GM23338 (cell line): ENCODE results near the gene CDK5RAP2. TPM values are rescaled to one million over a fixed set of nuclear protein-coding genes. Genes with fewer than 3 reads are reported as not detected.
"Not testable (repeated sequence)": the region's sequence is repeated elsewhere in the genome, so short reads cannot be mapped to it uniquely, and the experiment has no call there.

Experiments
- ATAC-seq: fragments of 200-7000 bp; cut with Tn5 transposase; 3 replicates; pipeline ENCODE4 v1.9.1; 2020
- DNase-seq: peaks from one replicate; pipeline ENCODE4 v3.0.0-alpha.2; 2015; ENCODE audit warnings: low spot score
- H2AFZ ChIP-seq: fragments of 200-600 bp; sonication (generic); 2 replicates; pipeline ENCODE4 v1.8.0; 2016; ENCODE audit warnings: antibody characterized with exemption, mild to moderate bottlenecking, moderate library complexity
- H3F3A ChIP-seq: fragments of 200-600 bp; sonication (generic); replicated peaks from 2 replicates; pipeline ENCODE4 v1.8.0; 2017; ENCODE audit warnings: antibody characterized with exemption, mixed run types, low read depth
- H3K27ac ChIP-seq: fragments of 200-600 bp; sonication (generic); 2 replicates; pipeline ENCODE4 v1.6.1; 2016; ENCODE audit warnings: low read depth
- H3K27me3 ChIP-seq: fragments of 200-600 bp; sonication (generic); 2 replicates; pipeline ENCODE4 v1.8.0; 2016; ENCODE audit warnings: mild to moderate bottlenecking, mixed run types, moderate library complexity; ENCODE audit not compliant: insufficient read depth
- H3K36me3 ChIP-seq: fragments of 200-600 bp; sonication (generic); 2 replicates; pipeline ENCODE4 v1.8.0; 2016; ENCODE audit warnings: mild to moderate bottlenecking; ENCODE audit not compliant: insufficient read depth
- H3K4me1 ChIP-seq: fragments of 200-600 bp; sonication (generic); 2 replicates; pipeline ENCODE4 v1.8.0; 2016; ENCODE audit warnings: mild to moderate bottlenecking, moderate library complexity; ENCODE audit not compliant: insufficient read depth
- H3K4me2 ChIP-seq: fragments of 200-600 bp; sonication (generic); 2 replicates; pipeline ENCODE4 v1.7.1; 2017; ENCODE audit warnings: mixed run types
- H3K4me3 ChIP-seq: fragments of 200-600 bp; sonication (generic); 2 replicates; pipeline ENCODE4 v1.6.1; 2016; ENCODE audit warnings: mixed run types
- H3K79me2 ChIP-seq: fragments of 200-600 bp; sonication (generic); replicated peaks from 2 replicates; pipeline ENCODE4 v1.8.0; 2017; ENCODE audit warnings: mild to moderate bottlenecking; ENCODE audit not compliant: insufficient read depth
- H3K9me2 ChIP-seq: fragments of 200-600 bp; sonication (generic); 2 replicates; pipeline ENCODE4 v1.8.0; 2017; ENCODE audit not compliant: insufficient read depth
- H4K20me1 ChIP-seq: fragments of 200-600 bp; sonication (generic); replicated peaks from 2 replicates; pipeline ENCODE4 v1.8.0; 2017; ENCODE audit warnings: mild to moderate bottlenecking; ENCODE audit not compliant: insufficient read depth
- H3K27ac Mint-ChIP-seq: 2 replicates; pipeline ENCODE4 v1.8.0; 2020; ENCODE audit warnings: inconsistent platforms, mild to moderate bottlenecking, moderate library complexity, mixed read lengths
- H3K27me3 Mint-ChIP-seq: 3 replicates; pipeline ENCODE4 v1.8.0; 2022; ENCODE audit warnings: low read depth, mild to moderate bottlenecking, moderate library complexity, mixed read lengths, inconsistent platforms; ENCODE audit not compliant: insufficient read depth, poor library complexity
- H3K36me3 Mint-ChIP-seq: 3 replicates; pipeline ENCODE4 v1.8.0; 2021; ENCODE audit warnings: low read depth, mild to moderate bottlenecking, inconsistent platforms, moderate library complexity, mixed read lengths
- H3K4me1 Mint-ChIP-seq: 3 replicates; pipeline ENCODE4 v1.8.0; 2020; ENCODE audit warnings: mild to moderate bottlenecking, inconsistent platforms, mixed read lengths
- H3K4me3 Mint-ChIP-seq: 3 replicates; pipeline ENCODE4 v1.8.0; 2021; ENCODE audit warnings: moderate library complexity, mild to moderate bottlenecking, inconsistent platforms, mixed read lengths
- H3K9me3 Mint-ChIP-seq: 3 replicates; pipeline ENCODE4 v1.8.0; 2020; ENCODE audit warnings: moderate library complexity, mild to moderate bottlenecking, inconsistent platforms, mixed read lengths
- ETS1 ChIP-seq: IDR thresholded peaks from 2 replicates; pipeline ENCODE4 v1.6.1; 2016; ENCODE audit warnings: antibody characterized with exemption
- EZH2 ChIP-seq: fragments of 200-600 bp; sonication (generic); IDR thresholded peaks from one replicate; pipeline ENCODE4 v1.8.0; 2017; ENCODE audit warnings: antibody characterized with exemption, mild to moderate bottlenecking, low read depth; ENCODE audit not compliant: unreplicated experiment
- JUNB ChIP-seq: IDR thresholded peaks from one replicate; pipeline ENCODE4 v1.6.1; 2016; ENCODE audit warnings: antibody characterized with exemption; ENCODE audit not compliant: unreplicated experiment
- NANOG ChIP-seq: IDR thresholded peaks from 2 replicates; pipeline ENCODE4 v1.6.1; 2016; ENCODE audit warnings: antibody characterized with exemption, borderline replicate concordance
- REST ChIP-seq: IDR thresholded peaks from one replicate; pipeline ENCODE4 v1.6.1; 2018; ENCODE audit warnings: antibody characterized with exemption; ENCODE audit not compliant: unreplicated experiment
- STAT1 ChIP-seq: IDR thresholded peaks from one replicate; pipeline ENCODE4 v1.6.1; 2016; ENCODE audit warnings: antibody characterized with exemption; ENCODE audit not compliant: unreplicated experiment
- ZNF331 ChIP-seq: fragments of 250-450 bp; sonication (Bioruptor Pico); IDR thresholded peaks from 2 replicates; pipeline ENCODE4 v1.5.0; 2020; ENCODE audit warnings: low read depth, mild to moderate bottlenecking, moderate library complexity
- ZNF462 ChIP-seq: fragments of 250-450 bp; sonication (Bioruptor Pico); IDR thresholded peaks from 2 replicates; pipeline ENCODE4 v1.5.0; 2020; ENCODE audit warnings: mild to moderate bottlenecking, moderate library complexity
- polyA plus RNA-seq: library from polyadenylated mRNA; unstranded; fragments of >200 nt; fragmentation: Nextera tagmentation; extraction: Ambion mirVana; gene quantifications from 2 replicates; pipeline ENCODE4 v1.2.1, GENCODE V29; 2016
- total RNA-seq: library from RNA; depleted of rRNA; stranded (reverse); fragments of >200 nt; shearing (Covaris generic); gene quantifications from 2 replicates; pipeline ENCODE4 v1.2.3, GENCODE V29; 2014

Gene CDK5RAP2
- total and polyA plus RNA-seq, 2 experiments from 2014 or later = 50.7 to 65.7 TPM

- H3K4me3 ChIP-seq = no peak overlapping the region
- no peaks in the 10 kb centered on the region for H3F3A ChIP-seq
- H3K36me3 ChIP-seq = peaks cover 46% of the 10 kb centered on the region
- no peak for DNase-seq
- no peaks in the 10 kb centered on the region for H3K27me3 Mint-ChIP-seq
- no peak overlapping the region for H3K27ac Mint-ChIP-seq
- H2AFZ ChIP-seq = no peak overlapping the region
- H3K4me1 ChIP-seq = no peaks in the 10 kb centered on the region
- H4K20me1 ChIP-seq = no peaks in the 10 kb centered on the region; the same call in none of the 2 replicates
- H3K36me3 Mint-ChIP-seq = peaks cover 63% of the 10 kb centered on the region
- no peaks in the 10 kb centered on the region for H3K27me3 ChIP-seq
- no peak overlapping the region for H3K4me3 Mint-ChIP-seq
- H3K9me2 ChIP-seq = no peaks in the 10 kb centered on the region
- H3K9me3 Mint-ChIP-seq = no peaks in the 10 kb centered on the region
- no peaks in the 10 kb centered on the region for H3K79me2 ChIP-seq
- TF ChIP-seq STAT1 = no peak
- no peak for TF ChIP-seq REST
- no peak for TF ChIP-seq NANOG
- TF ChIP-seq EZH2 = no peak
- no peak for TF ChIP-seq ZNF462 (CRISPR knock-in tag)
- TF ChIP-seq ZNF331 = no peak
- TF ChIP-seq ETS1 = no peak
- TF ChIP-seq JUNB = no peak
- no peak overlapping the region for H3K4me2 ChIP-seq
- ATAC-seq = no peak
- H3K27ac ChIP-seq = no peak overlapping the region
- peaks cover 14% of the 10 kb centered on the region; the same call in 2 of the 3 replicates for H3K4me1 Mint-ChIP-seq
Observed at GRCh38 chr9:120521101-120521500, 58.9 kb downstream of the CDK5RAP2 start.

- DNase-seq, H3F3A ChIP-seq, ATAC-seq, H2AFZ ChIP-seq, H3K27ac Mint-ChIP-seq, H3K9me2 ChIP-seq, H3K27me3 Mint-ChIP-seq, H3K27me3 ChIP-seq, H3K79me2 ChIP-seq, H4K20me1 ChIP-seq, H3K4me3 Mint-ChIP-seq, H3K4me1 Mint-ChIP-seq, H3K4me2 ChIP-seq, H3K4me1 ChIP-seq, H3K27ac ChIP-seq, H3K4me3 ChIP-seq, H3K9me3 Mint-ChIP-seq: not testable (repeated sequence)
- H3K36me3 Mint-ChIP-seq = peaks cover 56% of the 10 kb centered on the region
- peaks cover 27% of the 10 kb centered on the region; the same call in 1 of the 2 replicates for H3K36me3 ChIP-seq
Observed at GRCh38 chr9:120515996-120516395, 64.0 kb downstream of the CDK5RAP2 start.
